BE2C (cell line): Measurements from ENCODE around the gene GRID1.

Experiments used
- DNase-seq: peaks from one replicate; pipeline ENCODE4 v3.0.0-alpha.2; 2020
- H3K27me3 ChIP-seq: fragments of 250-450 bp; sonication (Bioruptor Pico); 2 replicates; pipeline ENCODE4 v1.5.1; 2020; ENCODE audit warnings: mild to moderate bottlenecking
- H3K36me3 ChIP-seq: fragments of 250-450 bp; sonication (Bioruptor Pico); 2 replicates; pipeline ENCODE4 v1.5.1; 2020; ENCODE audit warnings: mild to moderate bottlenecking
- H3K4me1 ChIP-seq: fragments of 250-450 bp; sonication (Bioruptor Pico); 2 replicates; pipeline ENCODE4 v1.5.1; 2020
- H3K4me3 ChIP-seq: 2 replicates; pipeline ENCODE4 v1.5.1; 2011; ENCODE audit warnings: low read depth, low read length
- H3K9me3 ChIP-seq: fragments of 250-450 bp; sonication (Bioruptor Pico); 2 replicates; pipeline ENCODE4 v1.5.1; 2020
- TF ChIP-seq, protein P1 (sequence below): IDR thresholded peaks from 2 replicates; pipeline ENCODE4 v1.5.1; 2012; ENCODE audit warnings: mild to moderate bottlenecking, low read depth, low read length

The GRID1 gene

DNA sequence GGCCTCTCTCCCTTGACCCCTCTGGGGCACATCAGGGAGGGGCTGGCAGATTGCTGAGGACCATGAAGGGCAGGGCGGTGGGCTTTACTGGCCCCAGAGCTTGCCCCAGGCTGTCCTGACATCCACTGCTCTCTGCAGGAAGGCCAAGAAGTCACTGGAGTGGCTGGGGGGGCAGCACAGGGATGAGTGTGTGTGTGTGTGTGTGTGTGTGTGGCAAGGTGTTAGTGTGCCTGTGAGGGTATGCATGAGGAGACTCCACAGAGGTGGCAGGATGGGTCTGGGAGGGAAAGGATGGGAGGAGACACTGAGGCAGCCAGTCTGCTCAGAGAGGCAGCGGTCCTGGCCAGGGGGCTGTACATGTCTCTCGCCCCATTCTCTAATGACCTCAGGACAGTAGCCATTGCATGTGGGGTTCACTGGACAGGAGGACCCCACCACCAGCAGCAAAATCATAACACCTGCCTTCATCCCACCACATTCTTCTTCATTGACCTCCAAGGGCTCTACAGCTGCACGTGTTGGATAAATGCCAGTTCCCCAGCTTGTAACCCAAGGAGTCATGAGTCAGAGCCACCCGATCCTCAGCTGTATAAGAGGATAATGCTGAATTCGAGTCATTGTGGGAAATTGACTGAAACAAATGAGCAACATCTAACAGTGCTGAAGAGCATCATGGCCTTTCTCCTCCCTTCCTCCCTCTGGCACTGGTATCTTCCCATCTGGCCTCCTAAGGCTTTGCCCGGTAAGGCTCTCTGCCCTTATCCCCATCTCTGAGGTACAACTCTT, 720.5 kb downstream of the GRID1 start:
- peaks cover 9% of the 10 kb centered on the region for H3K36me3 ChIP-seq
- H3K9me3 ChIP-seq, result no peaks in the 10 kb centered on the region
- no peak for DNase-seq
- peaks cover 18% of the 10 kb centered on the region for H3K4me1 ChIP-seq
- H3K4me3 ChIP-seq, result no peak overlapping the region
- TF ChIP-seq, protein P1, sequence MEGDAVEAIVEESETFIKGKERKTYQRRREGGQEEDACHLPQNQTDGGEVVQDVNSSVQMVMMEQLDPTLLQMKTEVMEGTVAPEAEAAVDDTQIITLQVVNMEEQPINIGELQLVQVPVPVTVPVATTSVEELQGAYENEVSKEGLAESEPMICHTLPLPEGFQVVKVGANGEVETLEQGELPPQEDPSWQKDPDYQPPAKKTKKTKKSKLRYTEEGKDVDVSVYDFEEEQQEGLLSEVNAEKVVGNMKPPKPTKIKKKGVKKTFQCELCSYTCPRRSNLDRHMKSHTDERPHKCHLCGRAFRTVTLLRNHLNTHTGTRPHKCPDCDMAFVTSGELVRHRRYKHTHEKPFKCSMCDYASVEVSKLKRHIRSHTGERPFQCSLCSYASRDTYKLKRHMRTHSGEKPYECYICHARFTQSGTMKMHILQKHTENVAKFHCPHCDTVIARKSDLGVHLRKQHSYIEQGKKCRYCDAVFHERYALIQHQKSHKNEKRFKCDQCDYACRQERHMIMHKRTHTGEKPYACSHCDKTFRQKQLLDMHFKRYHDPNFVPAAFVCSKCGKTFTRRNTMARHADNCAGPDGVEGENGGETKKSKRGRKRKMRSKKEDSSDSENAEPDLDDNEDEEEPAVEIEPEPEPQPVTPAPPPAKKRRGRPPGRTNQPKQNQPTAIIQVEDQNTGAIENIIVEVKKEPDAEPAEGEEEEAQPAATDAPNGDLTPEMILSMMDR, result no peak
- no peaks in the 10 kb centered on the region for H3K27me3 ChIP-seq

DNA sequence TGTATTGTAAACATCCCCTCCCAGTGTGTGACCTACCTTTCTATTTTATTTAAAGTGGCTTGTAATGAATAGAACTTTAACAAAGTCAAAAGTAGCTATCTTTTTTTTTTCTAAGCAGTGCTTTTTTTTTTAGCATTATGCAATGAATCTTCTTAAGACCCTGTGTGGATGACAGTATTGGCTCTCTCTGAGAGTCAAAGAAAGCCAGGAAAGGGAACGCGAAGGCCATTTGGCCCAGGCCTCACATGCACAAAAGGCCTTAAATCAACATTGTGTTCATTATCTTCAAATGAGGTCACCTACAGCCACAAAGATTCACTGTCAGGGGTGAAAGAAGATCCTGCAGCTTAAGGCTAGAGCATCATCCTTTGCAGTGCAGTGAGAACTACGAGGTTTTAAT, 721.5 kb downstream of the GRID1 start:
- H3K36me3 ChIP-seq, result peaks cover 9% of the 10 kb centered on the region
- no peaks in the 10 kb centered on the region for H3K9me3 ChIP-seq
- H3K4me3 ChIP-seq, result no peak overlapping the region
- TF ChIP-seq, protein P1, result no peak
- DNase-seq, result no peak
- no peaks in the 10 kb centered on the region for H3K27me3 ChIP-seq
- peaks cover 18% of the 10 kb centered on the region for H3K4me1 ChIP-seq

DNA sequence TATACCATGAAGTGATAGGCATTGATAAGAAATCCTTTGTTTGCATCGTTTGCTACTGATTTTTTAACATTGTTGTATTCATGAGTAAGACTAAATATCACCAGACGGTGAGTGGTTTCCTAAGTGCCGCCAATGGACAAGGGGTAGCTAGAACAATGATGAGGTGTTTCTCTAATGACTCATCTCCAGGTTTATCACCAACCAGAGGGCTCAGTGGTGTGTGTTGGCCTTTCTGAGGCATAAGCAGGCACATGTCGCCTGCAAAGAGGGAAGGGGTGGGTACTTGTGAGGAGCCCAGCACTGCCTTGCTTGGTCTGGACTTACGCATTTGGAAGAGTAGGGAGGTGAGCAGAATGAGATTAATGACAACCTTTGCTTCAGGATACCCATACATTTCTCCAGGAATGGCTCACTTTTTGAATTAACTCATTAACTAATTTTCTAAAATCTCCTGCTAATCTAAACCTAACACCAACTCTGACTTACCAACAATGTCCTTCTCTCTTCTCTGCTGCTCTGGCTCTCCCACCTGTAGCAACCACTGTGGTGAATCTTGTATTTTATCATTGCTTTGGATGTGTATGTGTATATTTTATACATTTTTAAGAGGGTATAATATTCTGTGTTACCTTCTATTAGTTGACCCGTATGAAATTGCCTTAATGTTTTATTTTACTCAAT, 722.6 kb downstream of the GRID1 start:
- H3K4me3 ChIP-seq, result no peak overlapping the region
- H3K36me3 ChIP-seq, result peaks cover 9% of the 10 kb centered on the region
- no peaks in the 10 kb centered on the region for H3K27me3 ChIP-seq
- no peaks in the 10 kb centered on the region for H3K9me3 ChIP-seq
- peaks cover 18% of the 10 kb centered on the region for H3K4me1 ChIP-seq
- no peak for DNase-seq
- TF ChIP-seq, protein P1, result no peak

DNA sequence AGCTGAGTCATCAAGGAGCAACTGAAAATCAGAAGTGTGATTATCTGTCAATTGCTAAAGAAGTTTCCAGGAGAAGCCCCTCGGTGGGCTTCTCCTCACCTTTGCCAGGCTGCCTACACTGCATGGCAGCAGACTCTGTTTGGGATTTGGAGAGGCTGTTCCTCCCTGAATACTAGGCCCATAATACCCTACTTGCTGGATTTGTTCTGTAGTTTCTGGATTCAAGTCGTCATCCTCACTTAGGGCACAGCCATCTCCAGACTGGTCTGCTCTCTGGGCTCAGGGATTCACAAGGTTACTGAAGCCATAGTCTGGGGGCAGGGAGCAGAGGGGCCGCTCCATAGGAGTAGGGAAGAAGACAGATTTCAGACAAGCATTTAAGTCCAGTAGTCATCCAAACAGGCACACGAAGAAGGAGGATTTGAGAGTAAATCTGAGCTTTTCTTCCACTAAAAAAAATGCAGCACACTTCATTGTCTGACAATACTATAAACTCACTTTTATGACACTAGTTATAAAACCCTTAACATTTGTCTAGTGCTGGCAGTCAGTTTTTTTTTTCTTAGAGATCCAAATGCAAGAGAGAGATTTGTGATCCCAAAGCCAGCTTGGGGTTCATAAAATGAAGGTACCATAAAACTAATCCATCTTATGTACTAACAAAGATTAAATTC, 723.3 kb downstream of the GRID1 start:
- no peak overlapping the region for H3K4me3 ChIP-seq
- no peak for DNase-seq
- no peaks in the 10 kb centered on the region for H3K9me3 ChIP-seq
- no peaks in the 10 kb centered on the region for H3K27me3 ChIP-seq
- TF ChIP-seq, protein P1, result no peak
- H3K36me3 ChIP-seq, result peaks cover 9% of the 10 kb centered on the region
- H3K4me1 ChIP-seq, result peaks cover 18% of the 10 kb centered on the region

DNA sequence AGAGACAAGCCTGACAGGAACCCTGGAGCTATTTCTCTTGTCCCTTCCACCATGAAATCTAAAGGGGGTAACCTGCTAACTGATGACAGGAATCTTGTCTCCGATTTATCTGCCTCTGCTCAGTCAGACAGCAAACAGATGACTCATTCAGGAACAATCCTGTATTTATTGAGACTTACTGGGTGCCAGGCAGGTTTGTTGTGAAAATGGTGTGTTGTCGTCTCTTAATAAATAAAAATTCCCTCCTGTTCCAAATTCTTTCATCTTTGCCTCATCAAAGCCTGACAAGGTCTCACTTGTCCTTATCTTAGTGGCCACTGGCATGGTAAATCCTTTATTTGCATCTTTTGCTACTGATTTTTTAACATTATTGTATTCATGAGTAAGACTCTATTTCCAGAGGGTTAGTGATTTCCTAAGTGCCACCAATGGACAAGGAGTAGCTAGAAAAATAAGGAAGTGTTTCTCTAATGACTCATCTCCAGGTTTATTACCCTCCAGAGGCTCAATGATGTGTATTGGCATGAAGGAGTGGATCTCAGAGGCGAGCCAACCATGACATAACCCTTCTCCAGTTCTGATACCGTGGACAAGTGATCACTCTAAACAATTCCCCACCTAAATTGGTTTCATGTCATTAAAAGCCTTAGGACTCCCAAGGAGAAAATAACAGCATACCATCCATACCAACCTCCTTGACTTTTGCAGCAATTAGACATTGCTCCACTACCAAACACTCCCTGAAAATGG, 724.0 kb downstream of the GRID1 start:
- peaks cover 9% of the 10 kb centered on the region for H3K36me3 ChIP-seq
- H3K27me3 ChIP-seq, result no peaks in the 10 kb centered on the region
- DNase-seq, result no peak
- no peak overlapping the region for H3K4me3 ChIP-seq
- H3K9me3 ChIP-seq, result no peaks in the 10 kb centered on the region
- TF ChIP-seq, protein P1, result no peak
- peaks cover 18% of the 10 kb centered on the region for H3K4me1 ChIP-seq
